T47D (cell line): ENCODE measurements around the gene PIF1.
A peak's percentile ranks its signal among the peaks of the same experiment; 100 is the strongest.
"Not testable (repeated sequence)": the region's sequence is repeated elsewhere in the genome, so short reads cannot be mapped to it uniquely, and the experiment has no call there.

Source experiments
- DNase-seq, 2 experiments: peaks; one replicate each; pipeline versions ENCODE4 v3.0.0 to v3.0.0-alpha.2; 2011 to 2012; ENCODE audit warnings: low read depth in 1 of 2, low spot score in 1 of 2
- JUND ChIP-seq: IDR thresholded peaks from 2 replicates; pipeline ENCODE4 v1.6.1; 2012; ENCODE audit warnings: low read depth
- in situ Hi-C: cut with HindIII; loops from 2 replicates; pipeline ENCODE4 v1.10.0; 2016; ENCODE audit warnings: low sequenced_read_pairs, low pct_unique_long_range_greater_than_20kb

Gene PIF1

GRCh38 chr15:64813075-64813474 is 12.4 kb downstream of the PIF1 start:
- in situ Hi-C loops = no loop called here
- no peak for TF ChIP-seq JUND
- DNase-seq = peak in 1 of 2 experiments; percentile 24

GRCh38 chr15:64810497-64811326 is 14.7 kb downstream of the PIF1 start:
- no peak for DNase-seq
- in situ Hi-C loops = no loop called here
- TF ChIP-seq JUND = no peak

DNA sequence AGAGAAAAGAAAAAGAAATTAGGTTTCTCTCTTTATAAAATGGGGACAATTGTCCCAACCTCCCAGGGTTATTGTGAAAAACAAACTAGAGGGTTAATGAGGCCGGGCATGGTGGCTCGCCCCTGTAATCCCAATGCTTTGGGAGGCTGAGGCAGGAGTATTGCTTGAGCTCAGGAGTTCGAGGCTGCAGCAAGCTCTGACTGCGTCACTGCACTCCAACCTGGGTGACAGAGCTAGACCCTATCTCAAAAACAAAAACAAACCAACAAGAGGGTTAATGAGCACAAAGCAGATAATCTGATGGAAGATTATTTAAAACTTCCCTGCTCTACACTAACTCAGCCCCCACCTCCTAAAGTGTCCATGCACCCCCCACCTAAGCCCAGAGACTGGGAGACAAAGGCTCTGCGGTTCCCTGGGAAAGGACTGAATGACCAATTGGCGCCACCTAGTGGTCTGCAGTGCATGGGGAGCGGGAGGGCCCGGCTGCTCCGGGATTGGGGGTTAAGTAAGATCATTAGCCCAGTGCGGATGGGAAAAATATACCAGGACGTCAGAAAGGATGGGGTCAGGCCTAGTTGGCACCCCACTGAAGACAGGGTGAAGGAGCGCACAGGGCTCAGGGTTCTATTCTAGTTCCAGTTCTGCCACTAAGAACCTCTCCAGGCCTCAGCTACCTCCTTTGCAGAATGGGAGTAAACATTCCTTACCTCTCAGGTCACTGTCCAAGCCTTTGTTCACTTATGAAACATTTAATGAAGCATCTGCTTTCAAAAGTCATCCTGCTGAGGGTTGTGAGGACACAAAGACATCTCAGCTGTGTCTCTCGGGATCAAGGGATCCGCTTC is 15.6 kb downstream of the PIF1 start:
- no peak for TF ChIP-seq JUND
- DNase-seq = peak; percentile 77 to 87
- in situ Hi-C loops = no loop called here

- in situ Hi-C loops = no loop called here
- no peak for DNase-seq
- TF ChIP-seq JUND = no peak
These were observed 16.5 kb downstream of the PIF1 start for GRCh38 chr15:64808785-64809453.

- no peak for TF ChIP-seq JUND
- DNase-seq = no peak
- in situ Hi-C loops = no loop called here
These were observed 17.7 kb downstream of the PIF1 start for GRCh38 chr15:64807751-64808222.

DNA sequence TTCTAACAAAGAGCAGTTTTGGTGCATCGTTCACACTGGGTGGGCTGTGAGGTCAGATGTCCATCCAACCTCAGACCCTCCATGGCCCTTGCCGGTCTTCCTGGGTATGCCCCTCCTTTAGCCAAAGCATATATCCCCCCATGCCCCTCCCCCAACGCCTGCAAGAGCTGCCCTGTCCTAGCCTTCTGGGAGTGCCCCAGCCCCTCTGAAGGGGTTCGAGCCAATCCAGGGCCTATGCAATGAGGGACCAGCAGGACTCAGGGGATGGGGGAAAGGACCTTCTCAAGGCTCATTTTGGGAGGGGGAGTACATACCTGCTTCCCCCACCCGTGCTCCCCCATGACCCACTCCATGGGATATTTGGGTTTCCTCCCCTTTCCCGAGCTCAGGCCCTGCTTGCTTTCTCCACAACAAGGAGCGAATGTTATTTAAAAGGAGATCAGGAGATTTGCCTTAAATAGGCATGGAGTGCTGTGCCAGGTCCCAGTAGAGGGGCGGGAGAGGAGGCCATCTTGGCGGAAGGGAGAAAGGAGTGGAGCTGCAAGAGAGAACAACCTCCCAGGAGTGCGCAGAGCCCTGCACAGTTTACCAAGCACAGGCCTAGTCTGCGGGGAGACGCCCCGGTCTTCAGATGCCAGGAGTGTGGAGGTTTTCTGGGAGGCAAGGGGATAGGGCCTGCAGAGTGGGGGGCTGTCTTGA is 18.2 kb downstream of the PIF1 start:
- in situ Hi-C loops = no loop called here
- DNase-seq = no peak
- no peak for TF ChIP-seq JUND

DNA sequence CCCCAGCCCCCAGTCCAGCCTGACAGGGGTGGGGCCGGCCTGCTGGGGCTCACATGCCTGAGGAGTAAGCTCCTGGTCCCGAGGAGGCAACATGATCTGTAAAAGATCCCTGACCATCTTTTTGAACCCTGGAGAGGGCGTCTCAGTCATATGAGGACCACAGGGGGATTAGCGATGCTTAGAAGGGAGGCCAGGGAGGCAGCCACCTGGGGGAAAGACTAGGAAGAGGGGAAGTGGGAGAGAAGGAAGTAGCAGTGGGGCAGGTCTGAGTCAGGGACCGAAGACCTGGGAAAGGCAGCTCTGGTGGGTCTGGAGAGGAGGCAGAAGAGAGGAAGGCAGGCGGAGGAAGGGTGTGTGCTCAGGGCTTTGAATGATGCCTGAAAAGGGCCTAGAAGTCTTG is 18.9 kb downstream of the PIF1 start:
- TF ChIP-seq JUND = no peak
- no peak for DNase-seq
- in situ Hi-C loops = no loop called here

GRCh38 chr15:64804619-64805018 is 20.8 kb downstream of the PIF1 start:
- no peak for TF ChIP-seq JUND
- in situ Hi-C loops = no loop called here
- DNase-seq = no peak

DNA sequence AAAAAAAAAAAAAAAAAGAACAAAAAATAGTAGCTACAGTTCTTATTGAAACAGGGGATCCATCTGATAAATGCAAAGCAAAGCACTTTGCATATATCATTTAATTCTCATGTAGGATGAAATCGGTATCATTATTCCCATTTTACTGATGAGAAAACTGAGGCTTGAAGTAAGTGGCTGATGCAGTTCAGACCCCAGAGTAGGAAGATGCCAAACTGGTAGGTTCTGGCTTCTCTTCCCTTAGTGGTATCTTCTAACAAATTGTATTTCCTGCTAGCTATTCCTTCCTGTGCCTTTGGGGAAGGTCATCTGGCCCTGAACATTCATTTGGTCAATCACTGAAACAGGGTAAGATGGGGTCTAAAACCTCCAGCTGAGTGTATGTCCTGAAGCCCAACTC is 21.9 kb downstream of the PIF1 start:
- no peak for TF ChIP-seq JUND
- DNase-seq = no peak
- in situ Hi-C loops = no loop called here

- TF ChIP-seq JUND = no peak
- in situ Hi-C loops = no loop called here
- no peak for DNase-seq
These were observed 25.0 kb downstream of the PIF1 start for GRCh38 chr15:64800476-64800875.

DNA sequence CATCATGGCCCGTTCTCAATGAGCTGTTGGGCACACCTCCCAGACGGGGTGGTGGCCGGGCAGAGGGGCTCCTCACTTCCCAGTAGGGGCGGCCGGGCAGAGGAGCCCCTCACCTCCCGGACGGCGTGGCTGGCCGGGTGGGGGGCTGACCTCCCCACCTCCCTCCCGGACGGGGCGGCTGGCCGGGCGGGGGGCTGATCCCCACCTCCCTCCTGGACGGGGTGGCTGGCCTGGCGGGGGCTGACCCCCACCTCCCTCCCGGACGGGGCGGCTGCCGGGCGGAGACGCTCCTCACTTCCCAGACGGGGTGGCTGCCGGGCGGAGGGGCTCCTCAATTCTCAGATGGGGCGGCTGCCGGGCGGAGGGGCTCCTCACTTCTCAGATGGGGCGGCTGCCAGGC is 26.5 kb downstream of the PIF1 start:
- DNase-seq, in situ Hi-C loops: not testable (repeated sequence)

GRCh38 chr15:64795921-64796320 is 29.5 kb downstream of the PIF1 start:
- DNase-seq, in situ Hi-C loops: not testable (repeated sequence)

DNA sequence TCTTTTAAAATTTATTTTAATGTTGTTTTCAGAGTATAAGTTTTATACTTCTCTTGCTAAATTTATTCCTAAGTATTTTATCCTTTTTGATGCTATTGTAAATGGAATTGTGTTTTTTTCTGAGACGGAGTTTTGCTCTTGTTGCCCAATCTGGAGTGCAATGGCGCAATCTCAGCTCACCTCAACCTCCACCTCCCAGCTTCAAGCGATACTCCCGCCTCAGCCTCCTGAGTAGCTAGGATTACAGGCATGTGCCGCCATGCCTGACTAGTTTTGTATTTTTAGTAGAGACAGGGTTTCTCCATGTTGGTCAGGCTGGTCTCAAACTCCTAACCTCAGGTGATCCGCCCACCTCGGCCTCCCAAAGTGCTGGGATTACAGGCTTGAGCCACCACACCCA is 30.1 kb downstream of the PIF1 start:
- DNase-seq, in situ Hi-C loops: not testable (repeated sequence)
